GM18508 (cell line): ENCODE measurements around the gene BSN.

Experiments
- ATAC-seq: cut with Tn5 transposase; IDR thresholded peaks from one replicate; pipeline ENCODE4 v1.9.1; 2021; ENCODE audit warnings: moderate number of reproducible peaks; ENCODE audit not compliant: insufficient read depth, unreplicated experiment

BSN gene

GRCh38 chr3:49553692-49554632 lies at the start of gene BSN:
Gene BSN, plus strand, starts transcription at chr3:49554477. Its CDS starts 126 bp downstream, at chr3:49554603.
- ATAC-seq = no peak

- no peak for ATAC-seq
These were observed 47.4 kb upstream of the BSN start for GRCh38 chr3:49506906-49507305.

- ATAC-seq = no peak
These were observed 45.2 kb upstream of the BSN start for GRCh38 chr3:49509028-49509561.

- no peak for ATAC-seq
These were observed 42.6 kb upstream of the BSN start for GRCh38 chr3:49511639-49512038.

GRCh38 chr3:49512781-49513355 lies 41.4 kb upstream of the BSN start:
- ATAC-seq = no peak

GRCh38 chr3:49513494-49514124 lies 40.7 kb upstream of the BSN start:
- no peak for ATAC-seq

- ATAC-seq = no peak
These were observed 36.3 kb upstream of the BSN start for GRCh38 chr3:49518016-49518415.

- ATAC-seq = no peak
These were observed 35.8 kb upstream of the BSN start for GRCh38 chr3:49518441-49518840.

GRCh38 chr3:49519296-49519695 lies 35.0 kb upstream of the BSN start:
- no peak for ATAC-seq

GRCh38 chr3:49519916-49520385 lies 34.3 kb upstream of the BSN start:
- ATAC-seq = no peak

- ATAC-seq = no peak
These were observed 30.2 kb upstream of the BSN start for GRCh38 chr3:49523756-49524747.

GRCh38 chr3:49529567-49529966 lies 24.7 kb upstream of the BSN start:
- no peak for ATAC-seq

GRCh38 chr3:49530231-49530630 lies 24.0 kb upstream of the BSN start:
- no peak for ATAC-seq

GRCh38 chr3:49530701-49531100 lies 23.6 kb upstream of the BSN start:
- no peak for ATAC-seq

GRCh38 chr3:49531218-49531617 lies 23.1 kb upstream of the BSN start:
- ATAC-seq = no peak

GRCh38 chr3:49531715-49532114 lies 22.6 kb upstream of the BSN start:
- no peak for ATAC-seq

- no peak for ATAC-seq
These were observed 21.2 kb upstream of the BSN start for GRCh38 chr3:49533031-49533430.

GRCh38 chr3:49533786-49534519 lies 20.3 kb upstream of the BSN start:
- ATAC-seq = no peak
